Measurements from ENCODE around the gene TRPC4AP.
A peak's percentile ranks its signal among the peaks of the same experiment; 100 is the strongest.
"Not testable (repeated sequence)": the region's sequence is repeated elsewhere in the genome, so short reads cannot be mapped to it uniquely, and the experiment has no call there.

The TRPC4AP gene

GRCh38 chr20:35092524-35093266, at the start of gene TRPC4AP:
TSS of gene TRPC4AP (minus strand) at chr20:35092807. CDS start at chr20:35092781, 26 bp downstream.
- peak; percentile 95 for DNase-seq

- no peak for DNase-seq
These were observed 43.4 kb upstream of the TRPC4AP start for GRCh38 chr20:35135867-35136586.

- DNase-seq = no peak
These were observed 42.3 kb upstream of the TRPC4AP start for GRCh38 chr20:35134880-35135279.

GRCh38 chr20:35134472-35134871, 41.9 kb upstream of the TRPC4AP start:
- no peak for DNase-seq

- no peak for DNase-seq
These were observed 41.1 kb upstream of the TRPC4AP start for GRCh38 chr20:35133735-35134134.

- DNase-seq = no peak
These were observed 40.4 kb upstream of the TRPC4AP start for GRCh38 chr20:35133031-35133430.

- no peak for DNase-seq
These were observed 39.3 kb upstream of the TRPC4AP start for GRCh38 chr20:35131934-35132333.

GRCh38 chr20:35129647-35130069, 37.1 kb upstream of the TRPC4AP start:
- DNase-seq = peak; percentile 61

- no peak for DNase-seq
These were observed 33.1 kb upstream of the TRPC4AP start for GRCh38 chr20:35125753-35126152.

- DNase-seq = no peak
These were observed 30.3 kb upstream of the TRPC4AP start for GRCh38 chr20:35122756-35123405.

- no peak for DNase-seq
These were observed 28.6 kb upstream of the TRPC4AP start for GRCh38 chr20:35121186-35121585.

GRCh38 chr20:35120012-35120701, 27.6 kb upstream of the TRPC4AP start:
- DNase-seq = no peak

- DNase-seq = no peak
These were observed 25.0 kb upstream of the TRPC4AP start for GRCh38 chr20:35117629-35118028.

- no peak for DNase-seq
These were observed 24.6 kb upstream of the TRPC4AP start for GRCh38 chr20:35117196-35117595.

- DNase-seq = no peak
These were observed 23.7 kb upstream of the TRPC4AP start for GRCh38 chr20:35116258-35116657.

GRCh38 chr20:35115606-35116005, 23.0 kb upstream of the TRPC4AP start:
- no peak for DNase-seq

- not testable (repeated sequence) for DNase-seq
These were observed 19.7 kb upstream of the TRPC4AP start for GRCh38 chr20:35112276-35112675.

- no peak for DNase-seq
These were observed 18.7 kb upstream of the TRPC4AP start for GRCh38 chr20:35111141-35111888.

- DNase-seq = peak; percentile 31
These were observed 16.3 kb upstream of the TRPC4AP start for GRCh38 chr20:35108921-35109320.

GRCh38 chr20:35106827-35107380, 14.3 kb upstream of the TRPC4AP start:
- no peak for DNase-seq

GRCh38 chr20:35104685-35105295, 12.2 kb upstream of the TRPC4AP start:
- DNase-seq = no peak

- no peak for DNase-seq
These were observed 9.0 kb upstream of the TRPC4AP start for GRCh38 chr20:35101620-35102019.
